Left lung (tissue), 10 donors: Measurements from ENCODE around the gene DDRGK1. TPM values are rescaled to one million over a fixed set of nuclear protein-coding genes. Genes with fewer than 3 reads are reported as not detected.

ENCODE experiments used
- ATAC-seq: fragments of 200-7000 bp; cut with Tn5 transposase; one replicate; pipeline ENCODE4 v1.9.1; 2020; ENCODE audit warnings: moderate library complexity
- DNase-seq, 4 donors: peaks; one replicate each; pipeline ENCODE4 v3.0.0-alpha.2; 2013 to 2020
- H3K27ac ChIP-seq, 2 donors: fragments of 200-600 bp; sonication (generic) in 1 of 2; one replicate each; pipeline versions ENCODE4 v1.5.0 to v1.8.0; 2020 to 2021
- H3K27me3 ChIP-seq, 2 donors: fragments of 200-600 bp; sonication (generic) in 1 of 2; one replicate each; pipeline versions ENCODE4 v1.5.0 to v1.8.0; 2020 to 2021
- H3K36me3 ChIP-seq, 2 donors: fragments of 200-600 bp; sonication (generic) in 1 of 2; one replicate each; pipeline versions ENCODE4 v1.5.0 to v1.8.0; 2020 to 2021
- H3K4me1 ChIP-seq, 2 donors: fragments of 200-600 bp; one replicate each; pipeline ENCODE4 v1.8.0; 2021
- H3K4me3 ChIP-seq, 2 donors: fragments of 200-600 bp; sonication (generic) in 1 of 2; one replicate each; pipeline versions ENCODE4 v1.5.0 to v1.8.0; 2020 to 2021; ENCODE audit warnings: mild to moderate bottlenecking in 1 of 2
- H3K9me3 ChIP-seq, 2 donors: fragments of 200-600 bp; sonication (generic) in 1 of 2; one replicate each; pipeline versions ENCODE4 v1.5.0 to v1.8.0; 2020 to 2021
- CTCF ChIP-seq, 2 donors: fragments of 200-600 bp; sonication (generic) in 1 of 2; IDR thresholded peaks; one replicate each; pipeline versions ENCODE4 v1.5.0 to v1.8.0; 2021; ENCODE audit warnings: antibody characterized with exemption in 2 of 2
- intact Hi-C, 2 donors: fragments of 100-400 bp; cut with DNase I; formaldehyde crosslinking; loops; one replicate each; pipeline versions ENCODE4 v1.11.2 to v1.14.2; 2022
- polyA plus RNA-seq, 6 donors: library from polyadenylated mRNA; unstranded; fragments of 120-200 nt; gene quantifications; one replicate each; pipeline ENCODE4 v1.2.1, GENCODE V29; 2013; ENCODE audit not compliant: insufficient read length in 6 of 6
- total RNA-seq, 2 donors: library from RNA; stranded (reverse); fragmentation: NEBNext Ultra II Directional; extraction: Animal tissue kit (Norgen Biotek cat#: 25700); gene quantifications; one replicate each; pipeline ENCODE4 v1.2.1, GENCODE V29; 2021
- donor health status: DM: no; HTN: yes; CAD: no.
- donor health status: DM: no; HTN: no; CAD: no.

The DDRGK1 gene
- total and polyA plus RNA-seq, 8 donors: 46.6 to 107 (median 50.4) TPM

GRCh38 chr20:3231889-3232588 is 27.6 kb upstream of the DDRGK1 start:
- TF ChIP-seq CTCF (IDR thresholded peaks at IDR 0.05): no peak

GRCh38 chr20:3231116-3231515 is 26.6 kb upstream of the DDRGK1 start:
- Histone ChIP-seq H3K4me1 (no peaks in the 10 kb centered on the region), H3K27ac (no peak overlapping the region), H3K27me3 (peaks cover 0 to 18% of the 10 kb centered on the region in 2 donors), H3K9me3 (no peaks in the 10 kb centered on the region), H3K4me3 (no peak overlapping the region), H3K36me3 (no peaks in the 10 kb centered on the region)
- intact Hi-C loops: no loop called here
- ATAC-seq (no peak), DNase-seq (no peak)
- TF ChIP-seq CTCF (IDR thresholded peaks at IDR 0.05): no peak

More at GRCh38 chr20:3231889-3232588, 27.6 kb upstream of the DDRGK1 start:
- DNase-seq (peak in 1 of 4 donors; percentile 57), ATAC-seq (no peak)
- intact Hi-C loops: no loop called here
- Histone ChIP-seq H3K36me3 (no peaks in the 10 kb centered on the region), H3K4me1 (no peaks in the 10 kb centered on the region), H3K27me3 (peaks cover 4 to 27% of the 10 kb centered on the region in 2 donors), H3K27ac (no peak overlapping the region), H3K4me3 (no peak overlapping the region), H3K9me3 (no peaks in the 10 kb centered on the region)

GRCh38 chr20:3229798-3230197 is 25.3 kb upstream of the DDRGK1 start:
- no peak for DNase-seq
- H3K36me3 ChIP-seq: peaks cover 0 to 3% of the 10 kb centered on the region in 2 donors
- no peak overlapping the region for H3K27ac ChIP-seq
- no peaks in the 10 kb centered on the region for H3K9me3 ChIP-seq
- no peak overlapping the region for H3K4me3 ChIP-seq
- intact Hi-C loops: no loop called here
- ATAC-seq: no peak
- no peak for TF ChIP-seq CTCF (IDR thresholded peaks at IDR 0.05)
- no peaks in the 10 kb centered on the region for H3K4me1 ChIP-seq
- peaks cover 0 to 6% of the 10 kb centered on the region in 2 donors for H3K27me3 ChIP-seq

GRCh38 chr20:3229158-3229557 is 24.7 kb upstream of the DDRGK1 start:
- no peak overlapping the region for H3K27ac ChIP-seq
- H3K4me3 ChIP-seq: no peak overlapping the region
- H3K9me3 ChIP-seq: no peaks in the 10 kb centered on the region
- TF ChIP-seq CTCF (IDR thresholded peaks at IDR 0.05): no peak
- H3K27me3 ChIP-seq: no peaks in the 10 kb centered on the region
- intact Hi-C loops: no loop called here
- H3K4me1 ChIP-seq: no peaks in the 10 kb centered on the region
- no peak for ATAC-seq
- DNase-seq: no peak
- peaks cover 0 to 9% of the 10 kb centered on the region in 2 donors for H3K36me3 ChIP-seq

- no peak for ATAC-seq
Measured at GRCh38 chr20:3228750-3229032, 24.2 kb upstream of the DDRGK1 start.

More at GRCh38 chr20:3228750-3229032, 24.2 kb upstream of the DDRGK1 start:
- Histone ChIP-seq H3K9me3 (no peaks in the 10 kb centered on the region), H3K4me3 (no peak overlapping the region), H3K27ac (no peak overlapping the region), H3K36me3 (peaks cover 0 to 14% of the 10 kb centered on the region in 2 donors), H3K4me1 (no peaks in the 10 kb centered on the region), H3K27me3 (no peaks in the 10 kb centered on the region)
- no peak for TF ChIP-seq CTCF (IDR thresholded peaks at IDR 0.05)
- intact Hi-C loops: no loop called here
- DNase-seq: no peak
